Right lobe of liver (tissue), 6 donors: ENCODE results near the gene STMN1. TPM values are rescaled to one million over a fixed set of nuclear protein-coding genes. Genes with fewer than 3 reads are reported as not detected.

ENCODE experiments used
- ATAC-seq, 4 donors: fragments of 200-7000 bp; cut with Tn5 transposase; one replicate each; pipeline ENCODE4 v1.9.1; 2020; ENCODE audit warnings: mild to moderate bottlenecking in 4 of 4, moderate library complexity in 4 of 4
- DNase-seq, 3 donors: peaks; one replicate each; pipeline ENCODE4 v3.0.0-alpha.2; 2020
- H3K27ac ChIP-seq, 3 donors: fragments of 200-600 bp; one replicate each; pipeline ENCODE4 v1.8.0; 2022
- H3K27me3 ChIP-seq, 2 donors: fragments of 200-600 bp; one replicate each; pipeline ENCODE4 v1.8.0; 2022
- H3K36me3 ChIP-seq, 4 donors: fragments of 200-600 bp; sonication (generic) in 1 of 4; one replicate each; pipeline versions ENCODE4 v1.5.1 to v1.8.0; 2017 to 2022; ENCODE audit warnings: control low read depth in 1 of 4
- H3K4me1 ChIP-seq, 4 donors: fragments of 200-600 bp; sonication (generic) in 1 of 4; one replicate each; pipeline versions ENCODE4 v1.5.1 to v1.8.0; 2017 to 2022; ENCODE audit warnings: control low read depth in 1 of 4
- H3K4me3 ChIP-seq, 3 donors: fragments of 200-600 bp; one replicate each; pipeline ENCODE4 v1.8.0; 2022
- H3K9me3 ChIP-seq, 4 donors: fragments of 200-600 bp; sonication (generic) in 1 of 4; one replicate each; pipeline versions ENCODE4 v1.5.1 to v1.8.0; 2017 to 2022; ENCODE audit warnings: control low read depth in 1 of 4
- CTCF ChIP-seq, 4 donors: fragments of 200-600 bp in 3 of 4; fragments of 450-650 bp in 1 of 4; IDR thresholded peaks; one replicate each; pipeline versions ENCODE4 v1.5.1 to v1.8.0; 2016 to 2022; ENCODE audit warnings: antibody characterized with exemption in 4 of 4, mild to moderate bottlenecking in 2 of 4
- POLR2A ChIP-seq: fragments of 450-650 bp; IDR thresholded peaks from one replicate; pipeline ENCODE4 v1.6.1; 2017; ENCODE audit warnings: antibody characterized with exemption, mild to moderate bottlenecking
- WGBS: methylation state at CpG from one replicate; pipeline ENCODE4 v1.1.6; 2018; ENCODE audit warnings: low coverage, low lambda C conversion rate; ENCODE audit not compliant: insufficient coverage; ENCODE audit errors: missing lambda C conversion rate; 5-methylcytosine and 5-hydroxymethylcytosine counted together
- intact Hi-C, 2 donors: fragments of 100-400 bp; cut with DNase I; formaldehyde crosslinking; loops; one replicate each; pipeline versions ENCODE4 v1.11.2 to v1.14.1; 2022
- long read RNA-seq: library from polyadenylated mRNA; unstranded; transcript quantifications from one replicate; pipeline ENCODE4 v2.0.0, GENCODE V29; 2019
- total RNA-seq, 6 experiments: library from RNA; depleted of rRNA in 2 of 6; stranded (reverse); fragments of >200 nt in 2 of 6; fragmentation: NEBNext Ultra II Directional in 3 of 6; extraction: Animal tissue kit (Norgen Biotek cat#: 25700) in 3 of 6; gene quantifications; one replicate each; pipeline versions ENCODE4 v1.1.0 to v1.2.4, GENCODE V29; 2016 to 2023
- donor health status: DM: no; HTN: yes; CAD: no.
- donor health status: DM: no; HTN: no; CAD: no.
- donor health status: DM: no; HTN: no; CAD: no.
- donor health status: DM: no; HTN: yes; CAD: no.
- donor health status: DM: no; HTN: yes; CAD: no.

The STMN1 gene
- 10 to 100 TPM in 1 of 6 experiments, 1 to 10 TPM in 5; 2.1 to 11.7 (median 6.8) TPM for total RNA-seq
- long read RNA-seq, result 0 reads

- DNase-seq, result peak; percentile 84 to 89 (median 88)
- 0% methylated on average over 11 of the region's 102 CpGs for WGBS
- Histone ChIP-seq H3K4me3 (peak within 1 kb of the TSS; percentile 54 to 66 (median 54)), H3K27ac (peak within 1 kb of the TSS in 1 of 3 donors; percentile 37), H3K27me3 (no peaks in the 10 kb centered on the region), H3K36me3 (no peaks in the 10 kb centered on the region), H3K4me1 (peaks cover 0 to 14% (median 0%) of the 10 kb centered on the region in 4 donors), H3K9me3 (no peaks in the 10 kb centered on the region)
- TF ChIP-seq CTCF (IDR thresholded peaks at IDR 0.05), result no peak
- peak; percentile 80 for TF ChIP-seq POLR2A
- intact Hi-C loops, result no loop called here
- ATAC-seq, result peak; percentile 73 to 90 (median 84)
These were observed at the start of gene STMN1 for GRCh38 chr1:25905680-25906643. STMN1 (minus strand) TSS chr1:25906419; CDS start chr1:25904676, 1,743 bp downstream.

- no peaks in the 10 kb centered on the region for H3K27me3 ChIP-seq
- no peaks in the 10 kb centered on the region for H3K4me1 ChIP-seq
- H3K36me3 ChIP-seq, result peaks cover 0 to 18% (median 0%) of the 10 kb centered on the region in 4 donors
- no peaks in the 10 kb centered on the region for H3K9me3 ChIP-seq
- DNase-seq, result no peak
- TF ChIP-seq CTCF (IDR thresholded peaks at IDR 0.05) (no peak), POLR2A (no peak)
- intact Hi-C loops, result no loop called here
- H3K27ac ChIP-seq, result no peak overlapping the region
- ATAC-seq, result no peak
- H3K4me3 ChIP-seq, result no peak overlapping the region
These were observed 49.3 kb upstream of the STMN1 start for GRCh38 chr1:25955553-25955952.

DNA sequence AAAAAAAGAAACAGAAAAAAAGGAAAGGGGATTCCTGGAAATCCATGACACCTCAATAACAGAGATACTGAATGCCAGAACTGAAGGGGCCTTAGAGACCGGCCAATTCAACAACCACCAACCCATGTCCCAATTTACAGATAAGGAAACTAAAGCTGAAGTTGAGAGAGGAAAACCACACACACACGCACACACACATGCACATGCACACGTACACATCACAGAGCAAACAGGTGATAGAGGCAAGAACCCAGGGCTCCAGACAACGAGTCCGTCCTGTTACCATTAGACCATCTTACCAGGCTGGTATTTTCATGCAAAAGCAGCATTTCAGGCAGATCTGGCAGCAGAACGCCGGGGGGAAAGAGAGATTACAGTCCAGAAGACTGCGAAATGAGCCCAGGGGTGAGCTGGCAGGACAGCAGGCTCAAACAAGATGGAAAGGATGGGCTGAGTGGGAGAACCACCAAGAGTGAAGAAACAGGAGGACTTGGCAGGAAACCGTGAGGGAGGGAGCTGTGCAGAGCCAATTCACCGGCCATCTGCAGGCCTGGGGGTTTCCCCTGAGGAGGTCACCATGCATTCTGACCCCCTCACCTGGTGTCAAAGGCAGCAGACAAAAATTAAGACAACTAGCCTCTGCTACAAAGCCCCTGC lies 48.2 kb upstream of the STMN1 start:
- DNase-seq (no peak), ATAC-seq (no peak)
- WGBS, result 74% methylated on average over 10 of the region's 10 CpGs
- Histone ChIP-seq H3K4me1 (no peaks in the 10 kb centered on the region), H3K36me3 (peaks cover 0 to 8% (median 0%) of the 10 kb centered on the region in 4 donors), H3K9me3 (no peaks in the 10 kb centered on the region), H3K4me3 (no peak overlapping the region), H3K27me3 (no peaks in the 10 kb centered on the region), H3K27ac (no peak overlapping the region)
- intact Hi-C loops, result no loop called here
- TF ChIP-seq POLR2A (no peak), CTCF (IDR thresholded peaks at IDR 0.05) (no peak)

GRCh38 chr1:25952841-25953401 lies 46.7 kb upstream of the STMN1 start:
- ATAC-seq (no peak), DNase-seq (no peak)
- no peak overlapping the region for H3K4me3 ChIP-seq
- no peaks in the 10 kb centered on the region for H3K9me3 ChIP-seq
- no peaks in the 10 kb centered on the region for H3K27me3 ChIP-seq
- intact Hi-C loops, result no loop called here
- H3K4me1 ChIP-seq, result no peaks in the 10 kb centered on the region
- H3K27ac ChIP-seq, result no peak overlapping the region
- no peaks in the 10 kb centered on the region for H3K36me3 ChIP-seq
- TF ChIP-seq POLR2A (no peak), CTCF (IDR thresholded peaks at IDR 0.05) (no peak)
- WGBS, result 73% methylated on average over 4 of the region's 4 CpGs
